ENCODE data around the gene NRXN2.

NRXN2 gene

GRCh38 chr11:64594159-64594939, 128.6 kb downstream of the NRXN2 start:
- H3K79me2 ChIP-seq (ENCODE audit: low read length), result no peaks in the 10 kb centered on the region
- H3K9me2 ChIP-seq (replicated peaks; ENCODE audit: insufficient read depth, low read length), result no peaks in the 10 kb centered on the region
- no peaks in the 10 kb centered on the region for H3K9me3 ChIP-seq (replicated peaks; ENCODE audit: insufficient read depth, low read length)
- no peak overlapping the region for H3K4me2 ChIP-seq (ENCODE audit: low read depth, low read length)
- no peaks in the 10 kb centered on the region for H3K36me3 ChIP-seq (replicated peaks; ENCODE audit: insufficient read depth, low read length)
- no peak overlapping the region for H2AFZ ChIP-seq (ENCODE audit: low read length)
- no peaks in the 10 kb centered on the region for H4K20me1 ChIP-seq (ENCODE audit: insufficient read depth, low read length)
- no peak overlapping the region for H3K4me3 ChIP-seq (ENCODE audit: low read length)
- H3K4me1 ChIP-seq (ENCODE audit: low read length), result no peaks in the 10 kb centered on the region
- TF ChIP-seq EZH2 (optimal IDR thresholded peaks at IDR 0.05; ENCODE audit: low read depth, low read length) (no peak), CTCF (IDR thresholded peaks at IDR 0.05; ENCODE audit: low read length) (no peak), EZH2phosphoT487 (IDR thresholded peaks at IDR 0.05; ENCODE audit: low read length) (no peak)
- no peak overlapping the region for H3K9ac ChIP-seq (ENCODE audit: low read length)
- H3F3A ChIP-seq (ENCODE audit: insufficient read depth, low read length), result no peaks in the 10 kb centered on the region
- no peak overlapping the region for H3K27ac ChIP-seq (ENCODE audit: low read length)
- DNase-seq, result no peak
- peaks cover 74% of the 10 kb centered on the region for H3K27me3 ChIP-seq (replicated peaks; ENCODE audit: insufficient read depth, low read length)

DNA sequence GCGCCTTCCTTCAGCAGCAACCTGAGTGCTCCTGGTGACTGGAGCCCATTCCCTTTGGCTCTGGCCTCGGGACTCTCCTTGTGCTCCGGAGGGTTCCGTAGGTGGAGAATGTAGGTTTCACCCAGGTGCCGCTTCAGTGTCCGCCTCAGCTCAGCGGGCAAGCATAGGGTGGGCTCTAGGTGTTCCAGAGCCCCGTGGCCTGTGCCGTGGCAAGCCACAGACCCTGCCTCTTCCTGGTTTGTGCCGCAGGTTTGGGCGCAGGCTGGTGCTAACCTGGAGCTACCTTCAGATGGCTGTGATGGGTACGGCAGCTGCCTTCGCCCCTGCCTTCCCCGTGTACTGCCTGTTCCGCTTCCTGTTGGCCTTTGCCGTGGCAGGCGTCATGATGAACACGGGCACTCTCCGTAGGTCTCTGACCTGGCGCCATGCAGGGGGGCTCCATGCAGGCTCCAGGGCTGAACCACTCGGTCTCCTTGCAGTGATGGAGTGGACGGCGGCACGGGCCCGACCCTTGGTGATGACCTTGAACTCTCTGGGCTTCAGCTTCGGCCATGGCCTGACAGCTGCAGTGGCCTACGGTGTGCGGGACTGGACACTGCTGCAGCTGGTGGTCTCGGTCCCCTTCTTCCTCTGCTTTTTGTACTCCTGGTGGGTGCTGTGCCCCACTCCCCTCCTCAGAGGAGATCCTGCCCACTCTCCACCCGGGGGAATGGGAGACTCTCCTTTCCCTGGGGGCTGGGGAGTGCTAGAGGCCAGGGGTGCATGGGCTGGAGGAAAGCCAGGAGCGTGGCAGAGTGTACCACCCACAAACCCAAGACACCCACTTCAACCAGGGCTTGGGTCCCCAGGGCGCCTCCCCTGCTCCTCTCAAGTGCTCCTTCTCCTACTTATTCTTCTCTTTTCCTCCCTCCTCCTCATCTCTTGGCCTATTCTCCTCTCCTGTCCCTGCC, 129.6 kb downstream of the NRXN2 start:
- Histone ChIP-seq H3F3A (ENCODE audit: insufficient read depth, low read length) (no peaks in the 10 kb centered on the region), H3K4me3 (ENCODE audit: low read length) (no peak overlapping the region), H3K4me2 (ENCODE audit: low read depth, low read length) (no peak overlapping the region), H3K79me2 (ENCODE audit: low read length) (no peaks in the 10 kb centered on the region), H4K20me1 (ENCODE audit: insufficient read depth, low read length) (no peaks in the 10 kb centered on the region), H3K9ac (ENCODE audit: low read length) (no peak overlapping the region), H3K27ac (ENCODE audit: low read length) (no peak overlapping the region), H3K27me3 (replicated peaks; ENCODE audit: insufficient read depth, low read length) (peaks cover 75% of the 10 kb centered on the region), H3K4me1 (ENCODE audit: low read length) (no peaks in the 10 kb centered on the region), H2AFZ (ENCODE audit: low read length) (no peak overlapping the region), H3K36me3 (replicated peaks; ENCODE audit: insufficient read depth, low read length) (no peaks in the 10 kb centered on the region), H3K9me2 (replicated peaks; ENCODE audit: insufficient read depth, low read length) (no peaks in the 10 kb centered on the region), H3K9me3 (replicated peaks; ENCODE audit: insufficient read depth, low read length) (no peaks in the 10 kb centered on the region)
- DNase-seq, result no peak
- no peak for TF ChIP-seq EZH2 (optimal IDR thresholded peaks at IDR 0.05; ENCODE audit: low read depth, low read length)
- TF ChIP-seq CTCF (IDR thresholded peaks at IDR 0.05; ENCODE audit: low read length), result no peak
- TF ChIP-seq EZH2phosphoT487 (IDR thresholded peaks at IDR 0.05; ENCODE audit: low read length), result no peak

DNA sequence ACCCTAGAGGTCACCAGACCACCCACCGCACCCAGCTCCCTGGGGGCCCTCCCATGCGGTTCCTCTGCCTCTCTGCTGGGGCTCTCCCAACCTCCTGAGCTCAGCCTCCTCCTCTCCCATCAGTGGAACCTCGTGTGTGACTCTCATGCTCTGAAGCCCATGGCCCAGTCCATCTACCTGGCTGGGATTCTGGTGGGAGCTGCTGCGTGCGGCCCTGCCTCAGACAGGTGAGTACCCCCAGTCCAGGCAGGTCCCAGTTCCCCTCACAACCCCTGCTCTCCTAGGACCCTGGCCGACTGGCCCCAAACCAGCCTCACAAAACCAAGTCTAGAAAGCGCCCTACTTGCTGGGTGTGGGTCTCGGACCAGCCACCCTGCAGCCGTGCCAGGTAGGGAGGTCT, 130.3 kb downstream of the NRXN2 start:
- no peak for TF ChIP-seq EZH2 (optimal IDR thresholded peaks at IDR 0.05; ENCODE audit: low read depth, low read length)
- no peak for TF ChIP-seq EZH2phosphoT487 (IDR thresholded peaks at IDR 0.05; ENCODE audit: low read length)
- no peak for TF ChIP-seq CTCF (IDR thresholded peaks at IDR 0.05; ENCODE audit: low read length)
- Histone ChIP-seq H3K27me3 (replicated peaks; ENCODE audit: insufficient read depth, low read length) (peaks cover 75% of the 10 kb centered on the region), H2AFZ (ENCODE audit: low read length) (no peak overlapping the region), H4K20me1 (ENCODE audit: insufficient read depth, low read length) (no peaks in the 10 kb centered on the region), H3F3A (ENCODE audit: insufficient read depth, low read length) (no peaks in the 10 kb centered on the region), H3K9me2 (replicated peaks; ENCODE audit: insufficient read depth, low read length) (no peaks in the 10 kb centered on the region), H3K36me3 (replicated peaks; ENCODE audit: insufficient read depth, low read length) (no peaks in the 10 kb centered on the region), H3K27ac (ENCODE audit: low read length) (no peak overlapping the region), H3K9ac (ENCODE audit: low read length) (no peak overlapping the region), H3K4me2 (ENCODE audit: low read depth, low read length) (no peak overlapping the region), H3K4me1 (ENCODE audit: low read length) (no peaks in the 10 kb centered on the region), H3K4me3 (ENCODE audit: low read length) (no peak overlapping the region), H3K9me3 (replicated peaks; ENCODE audit: insufficient read depth, low read length) (no peaks in the 10 kb centered on the region), H3K79me2 (ENCODE audit: low read length) (no peaks in the 10 kb centered on the region)
- DNase-seq, result no peak

Data from MM.1S (cell line).